HEK293T (cell line): ENCODE results near the gene ARHGAP26.

Experiments
- CTCF ChIA-PET: fragments of 350-600 bp; formaldehyde crosslinking; extraction: SDS; loops from one replicate; lab custom pipeline; 2021; ENCODE audit warnings: antibody characterized with exemption, inconsistent platforms; lab: Yijun Ruan, JAX
- POLR2A ChIA-PET: fragments of 350-600 bp; formaldehyde crosslinking; extraction: SDS; loops from one replicate; lab custom pipeline; 2020; ENCODE audit warnings: antibody characterized with exemption, inconsistent platforms; lab: Yijun Ruan, JAX
- DNase-seq: peaks from one replicate; pipeline ENCODE4 v3.0.0; 2012; ENCODE audit warnings: mixed read lengths; ENCODE audit errors: extremely low spot score
- ARNT ChIP-seq: fragments of 450-650 bp; IDR thresholded peaks from 2 replicates; pipeline ENCODE4 v1.6.1; 2017; ENCODE audit warnings: mild to moderate bottlenecking
- BHLHE40 ChIP-seq: fragments of 450-650 bp; IDR thresholded peaks from 2 replicates; pipeline ENCODE4 v1.6.1; 2016; ENCODE audit warnings: mild to moderate bottlenecking, moderate library complexity, borderline replicate concordance
- CTBP1 ChIP-seq: fragments of 450-650 bp; IDR thresholded peaks from 2 replicates; pipeline ENCODE4 v1.6.1; 2016; ENCODE audit warnings: borderline replicate concordance
- ELF4 ChIP-seq: fragments of 450-650 bp; IDR thresholded peaks from 2 replicates; pipeline ENCODE4 v1.6.1; 2017; ENCODE audit warnings: antibody characterized with exemption
- FOXA1 ChIP-seq: fragments of 450-650 bp; IDR thresholded peaks from 2 replicates; pipeline ENCODE4 v1.6.1; 2016; ENCODE audit warnings: mild to moderate bottlenecking
- FOXK2 ChIP-seq: fragments of 450-650 bp; IDR thresholded peaks from 2 replicates; pipeline ENCODE4 v1.6.1; 2016; ENCODE audit warnings: mild to moderate bottlenecking
- FOXM1 ChIP-seq: fragments of 450-650 bp; IDR thresholded peaks from 2 replicates; pipeline ENCODE4 v1.6.1; 2017; ENCODE audit warnings: mild to moderate bottlenecking, borderline replicate concordance
- HDGF ChIP-seq: fragments of 450-650 bp; IDR thresholded peaks from 2 replicates; pipeline ENCODE4 v1.6.1; 2017; ENCODE audit warnings: antibody characterized with exemption, borderline replicate concordance
- L3MBTL2 ChIP-seq: fragments of 450-650 bp; conservative IDR thresholded peaks from 2 replicates; pipeline ENCODE4 v1.6.1; 2016; ENCODE audit warnings: mild to moderate bottlenecking
- LEF1 ChIP-seq: fragments of 450-650 bp; IDR thresholded peaks from 2 replicates; pipeline ENCODE4 v1.6.1; 2017; ENCODE audit warnings: mild to moderate bottlenecking, borderline replicate concordance
- NFRKB ChIP-seq: fragments of 450-650 bp; IDR thresholded peaks from 2 replicates; pipeline ENCODE4 v1.6.1; 2016; ENCODE audit warnings: mild to moderate bottlenecking, moderate library complexity
- PKNOX1 ChIP-seq: fragments of 450-650 bp; IDR thresholded peaks from 2 replicates; pipeline ENCODE4 v1.6.1; 2016
- SP1 ChIP-seq: fragments of 450-650 bp; IDR thresholded peaks from 2 replicates; pipeline ENCODE4 v1.6.1; 2017
- SUZ12 ChIP-seq: fragments of 450-650 bp; IDR thresholded peaks from 2 replicates; pipeline ENCODE4 v1.6.1; 2016; ENCODE audit warnings: mild to moderate bottlenecking
- TARDBP ChIP-seq: fragments of 450-650 bp; IDR thresholded peaks from 2 replicates; pipeline ENCODE4 v1.6.1; 2016
- ZNF384 ChIP-seq: fragments of 450-650 bp; IDR thresholded peaks from 2 replicates; pipeline ENCODE4 v1.6.1; 2016

The ARHGAP26 gene

GRCh38 chr5:143229896-143230675 lies 459.9 kb downstream of the ARHGAP26 start:
- TF ChIP-seq PKNOX1 (0 out of 2 replicates have a peak, but pooled peaks have one; percentile 24), TARDBP (no peak)
- ChIA-PET POLR2A (interaction anchor here (1.9 kb wide), 1 partner anchor 10 kb away, joined by 5 read pairs; no protein-coding TSS in a partner anchor), CTCF (no interaction called here)
- DNase-seq, result no peak

- no peak for DNase-seq
- ChIA-PET CTCF (no interaction called here), POLR2A (no interaction called here)
- no peak for TF ChIP-seq TARDBP
- no peak for TF ChIP-seq BHLHE40
- TF ChIP-seq FOXA1, result no peak
- TF ChIP-seq FOXM1, result no peak
- TF ChIP-seq SUZ12, result no peak
- no peak for TF ChIP-seq CTBP1
- TF ChIP-seq NFRKB, result no peak
- TF ChIP-seq ARNT, result no peak
- TF ChIP-seq SP1, result no peak
These were observed 460.5 kb downstream of the ARHGAP26 start for GRCh38 chr5:143230676-143230996.

GRCh38 chr5:143231416-143231815 lies 461.2 kb downstream of the ARHGAP26 start:
- TF ChIP-seq NFRKB (no peak), SP1 (no peak), SUZ12 (no peak), PKNOX1 (no peak), FOXA1 (no peak)
- POLR2A ChIA-PET, result no interaction called here
- DNase-seq, result no peak
- CTCF ChIA-PET, result no interaction called here

GRCh38 chr5:143231973-143232812 lies 462.0 kb downstream of the ARHGAP26 start:
- TF ChIP-seq ELF4, result no peak
- TF ChIP-seq FOXM1, result no peak
- TF ChIP-seq LEF1, result no peak
- no peak for TF ChIP-seq FOXA1
- CTCF ChIA-PET, result no interaction called here
- DNase-seq, result no peak
- POLR2A ChIA-PET, result no interaction called here

GRCh38 chr5:143233031-143233430 lies 462.9 kb downstream of the ARHGAP26 start:
- CTCF ChIA-PET, result no interaction called here
- TF ChIP-seq ELF4 (no peak), NFRKB (no peak), FOXK2 (no peak), FOXA1 (no peak), L3MBTL2 (no peak), BHLHE40 (no peak), FOXM1 (no peak), PKNOX1 (no peak), CTBP1 (no peak), TARDBP (no peak), ZNF384 (no peak), SP1 (no peak), LEF1 (no peak), SUZ12 (no peak), ARNT (no peak), HDGF (no peak)
- no peak for DNase-seq
- POLR2A ChIA-PET, result no interaction called here

GRCh38 chr5:143234162-143234842 lies 464.1 kb downstream of the ARHGAP26 start:
- ChIA-PET POLR2A (no interaction called here), CTCF (interaction anchor here (0.6 to 0.8 kb wide), 2 partner anchors 9 to 71 kb away, joined by 3 read pairs; no protein-coding TSS in a partner anchor)
- DNase-seq, result no peak
- TF ChIP-seq ZNF384, result no peak
- TF ChIP-seq HDGF, result no peak
- TF ChIP-seq CTBP1, result no peak
- no peak for TF ChIP-seq SUZ12
- TF ChIP-seq NFRKB, result no peak
- no peak for TF ChIP-seq TARDBP
- TF ChIP-seq ARNT, result no peak
- no peak for TF ChIP-seq ELF4
- TF ChIP-seq LEF1, result no peak
- TF ChIP-seq FOXK2, result no peak
- no peak for TF ChIP-seq PKNOX1
- TF ChIP-seq SP1, result no peak
- TF ChIP-seq L3MBTL2, result no peak
- TF ChIP-seq FOXA1, result no peak
- no peak for TF ChIP-seq BHLHE40
- no peak for TF ChIP-seq FOXM1
